Measurements from ENCODE around the gene COL2A1.

DNA sequence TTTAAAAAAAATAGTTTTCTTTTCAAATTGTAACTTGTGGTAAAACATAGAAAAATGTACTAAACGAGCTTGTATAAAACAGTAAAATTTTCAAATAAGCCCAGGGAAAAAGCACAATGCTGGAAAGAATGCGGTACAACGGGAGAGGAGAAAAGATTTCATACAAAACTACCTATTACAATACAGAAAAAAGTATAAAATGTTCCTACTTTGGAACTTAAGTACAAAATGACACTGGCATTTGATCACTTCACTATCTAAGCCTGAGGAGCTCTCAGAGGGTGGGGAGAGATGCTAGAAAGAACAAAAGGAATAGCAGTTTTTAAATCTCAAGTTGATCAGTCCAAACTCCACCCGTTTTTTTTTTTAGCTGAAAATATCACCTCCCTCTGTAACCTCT is 39.5 kb upstream of the COL2A1 start:
- no peak for TF ChIP-seq GABPB1 (CRISPR knock-in tag; IDR thresholded peaks at IDR 0.05)
- TF ChIP-seq, protein P1, sequence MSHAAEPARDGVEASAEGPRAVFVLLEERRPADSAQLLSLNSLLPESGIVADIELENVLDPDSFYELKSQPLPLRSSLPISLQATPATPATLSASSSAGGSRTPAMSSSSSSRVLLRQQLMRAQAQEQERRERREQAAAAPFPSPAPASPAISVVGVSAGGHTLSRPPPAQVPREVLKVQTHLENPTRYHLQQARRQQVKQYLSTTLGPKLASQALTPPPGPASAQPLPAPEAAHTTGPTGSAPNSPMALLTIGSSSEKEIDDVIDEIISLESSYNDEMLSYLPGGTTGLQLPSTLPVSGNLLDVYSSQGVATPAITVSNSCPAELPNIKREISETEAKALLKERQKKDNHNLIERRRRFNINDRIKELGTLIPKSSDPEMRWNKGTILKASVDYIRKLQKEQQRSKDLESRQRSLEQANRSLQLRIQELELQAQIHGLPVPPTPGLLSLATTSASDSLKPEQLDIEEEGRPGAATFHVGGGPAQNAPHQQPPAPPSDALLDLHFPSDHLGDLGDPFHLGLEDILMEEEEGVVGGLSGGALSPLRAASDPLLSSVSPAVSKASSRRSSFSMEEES (CRISPR knock-in tag; IDR thresholded peaks at IDR 0.05): no peak
- TF ChIP-seq GABPA (tag; conservative IDR thresholded peaks at IDR 0.05; ENCODE audit: low read depth): no peak
- no peak for TF ChIP-seq ZFP1 (CRISPR knock-in tag; IDR thresholded peaks at IDR 0.05)
